GM21367 (cell line): ENCODE data around the gene FYB2.
"Not testable (repeated sequence)": the region's sequence is repeated elsewhere in the genome, so short reads cannot be mapped to it uniquely, and the experiment has no call there.

Source experiments
- ATAC-seq: cut with Tn5 transposase; IDR thresholded peaks from one replicate; pipeline ENCODE4 v1.9.1; 2021; ENCODE audit not compliant: unreplicated experiment

FYB2 gene

GRCh38 chr1:56797065-56797685, 22.0 kb downstream of the FYB2 start:
- no peak for ATAC-seq

GRCh38 chr1:56795870-56796269, 23.3 kb downstream of the FYB2 start:
- ATAC-seq, result no peak

GRCh38 chr1:56790036-56790435, 29.2 kb downstream of the FYB2 start:
- no peak for ATAC-seq

- no peak for ATAC-seq
These were observed 30.6 kb downstream of the FYB2 start for GRCh38 chr1:56788588-56788987.

- ATAC-seq, result no peak
These were observed 31.1 kb downstream of the FYB2 start for GRCh38 chr1:56788102-56788501.

- ATAC-seq, result no peak
These were observed 31.9 kb downstream of the FYB2 start for GRCh38 chr1:56787330-56787729.

GRCh38 chr1:56782773-56783172, 36.4 kb downstream of the FYB2 start:
- ATAC-seq, result no peak

GRCh38 chr1:56780826-56781225, 38.4 kb downstream of the FYB2 start:
- ATAC-seq, result no peak

- ATAC-seq, result no peak
These were observed 39.0 kb downstream of the FYB2 start for GRCh38 chr1:56780128-56780750.

- no peak for ATAC-seq
These were observed 41.2 kb downstream of the FYB2 start for GRCh38 chr1:56777972-56778371.

- not testable (repeated sequence) for ATAC-seq
These were observed 44.5 kb downstream of the FYB2 start for GRCh38 chr1:56774732-56775131.

- peak; percentile 87 for ATAC-seq
These were observed 45.1 kb downstream of the FYB2 start for GRCh38 chr1:56774067-56774609.

GRCh38 chr1:56773341-56774066, 45.7 kb downstream of the FYB2 start:
- no peak for ATAC-seq

- no peak for ATAC-seq
These were observed 47.5 kb downstream of the FYB2 start for GRCh38 chr1:56771717-56772116.

- no peak for ATAC-seq
These were observed 60.4 kb downstream of the FYB2 start for GRCh38 chr1:56758794-56759193.

GRCh38 chr1:56758135-56758534, 61.1 kb downstream of the FYB2 start:
- no peak for ATAC-seq

GRCh38 chr1:56755911-56756310, 63.3 kb downstream of the FYB2 start:
- no peak for ATAC-seq

GRCh38 chr1:56754708-56755479, 64.3 kb downstream of the FYB2 start:
- no peak for ATAC-seq

GRCh38 chr1:56745231-56745630, 74.0 kb downstream of the FYB2 start:
- ATAC-seq, result no peak

- ATAC-seq, result no peak
These were observed 90.2 kb downstream of the FYB2 start for GRCh38 chr1:56728964-56729363.

GRCh38 chr1:56726706-56727105, 92.5 kb downstream of the FYB2 start:
- ATAC-seq, result no peak
